CD14-positive monocyte (primary cell): Measurements from ENCODE around the gene MTCH2. TPM values are rescaled to one million over a fixed set of nuclear protein-coding genes. Genes with fewer than 3 reads are reported as not detected.

Experiments
- DNase-seq, 3 donors: peaks; one replicate each; pipeline ENCODE4 v3.0.0-alpha.2; 2011 to 2022
- H2AFZ ChIP-seq: 2 replicates; pipeline ENCODE4 v1.6.0; 2012; ENCODE audit warnings: mild to moderate bottlenecking, low read depth, low read length, inconsistent platforms; ENCODE audit not compliant: insufficient read depth, poor library complexity, severe bottlenecking
- H3K27ac ChIP-seq, 2 donors: 1 replicate in 1 of 2; 2 replicates in 1 of 2; pipeline ENCODE4 v1.5.1; 2012 to 2013; ENCODE audit warnings: low read length in 2 of 2, control low read depth in 1 of 2, inconsistent platforms in 1 of 2, low read depth in 1 of 2, mild to moderate bottlenecking in 1 of 2
- H3K27me3 ChIP-seq, 2 donors: one replicate each; pipeline versions ENCODE4 v1.6.0 to v1.6.1; 2011 to 2013; ENCODE audit warnings: low read length in 2 of 2; ENCODE audit not compliant: control insufficient read depth in 2 of 2, insufficient read depth in 2 of 2
- H3K36me3 ChIP-seq, 2 donors: replicated peaks in 1 of 2; 1 replicate in 1 of 2; 2 replicates in 1 of 2; pipeline versions ENCODE4 v1.5.1 to v1.6.1; 2012 to 2013; ENCODE audit warnings: low read length in 2 of 2, control low read depth in 1 of 2, inconsistent platforms in 1 of 2, mild to moderate bottlenecking in 1 of 2; ENCODE audit not compliant: insufficient read depth in 2 of 2, control insufficient read depth in 1 of 2
- H3K4me1 ChIP-seq, 2 donors: 1 replicate in 1 of 2; 2 replicates in 1 of 2; pipeline versions ENCODE4 v1.5.1 to v1.6.1; 2012 to 2013; ENCODE audit warnings: low read length in 2 of 2, control low read depth in 1 of 2, inconsistent platforms in 1 of 2, mild to moderate bottlenecking in 1 of 2, moderate library complexity in 1 of 2; ENCODE audit not compliant: insufficient read depth in 2 of 2, control insufficient read depth in 1 of 2
- H3K4me2 ChIP-seq: replicated peaks from 2 replicates; pipeline ENCODE3; 2012; ENCODE audit warnings: low read length, moderate library complexity, mild to moderate bottlenecking; ENCODE audit not compliant: poor library complexity, severe bottlenecking; ENCODE audit errors: extremely low read depth
- H3K4me3 ChIP-seq, 3 experiments: fragments of 200-600 bp in 1 of 3; sonication (generic) in 1 of 3; replicated peaks in 1 of 3; 1 replicate in 2 of 3; 2 replicates in 1 of 3; pipeline ENCODE4 v1.5.1; 2011 to 2013; ENCODE audit warnings: low read length in 3 of 3, mild to moderate bottlenecking in 3 of 3, control low read depth in 2 of 3, low read depth in 2 of 3, inconsistent platforms in 1 of 3, moderate library complexity in 1 of 3
- H3K79me2 ChIP-seq: 2 replicates; pipeline ENCODE4 v1.6.0; 2012; ENCODE audit warnings: mild to moderate bottlenecking, control low read depth, inconsistent platforms, low read length, moderate library complexity; ENCODE audit not compliant: insufficient read depth
- H3K9ac ChIP-seq: 2 replicates; pipeline ENCODE4 v1.6.0; 2017; ENCODE audit warnings: low read length, mild to moderate bottlenecking; ENCODE audit not compliant: insufficient read depth, poor library complexity, severe bottlenecking
- H3K9me3 ChIP-seq, 2 donors: replicated peaks in 1 of 2; 1 replicate in 1 of 2; 2 replicates in 1 of 2; pipeline versions ENCODE4 v1.5.1 to v1.6.1; 2012 to 2013; ENCODE audit warnings: low read length in 2 of 2, control low read depth in 1 of 2; ENCODE audit not compliant: control insufficient read depth in 1 of 2, insufficient read depth in 1 of 2
- H4K20me1 ChIP-seq: 2 replicates; pipeline ENCODE4 v1.6.0; 2012; ENCODE audit warnings: mild to moderate bottlenecking, low read length, control low read depth, moderate library complexity; ENCODE audit not compliant: insufficient read depth
- H3K27ac Mint-ChIP-seq, 7 donors: one replicate each; pipeline ENCODE4 v1.8.0; 2020; ENCODE audit warnings: mild to moderate bottlenecking in 7 of 7, mixed read lengths in 7 of 7, moderate library complexity in 6 of 7, inconsistent platforms in 2 of 7
- H3K27me3 Mint-ChIP-seq, 3 donors: one replicate each; pipeline ENCODE4 v1.8.0; 2021 to 2022; ENCODE audit warnings: low read depth in 3 of 3, mild to moderate bottlenecking in 3 of 3, mixed read lengths in 3 of 3, moderate library complexity in 3 of 3, inconsistent platforms in 1 of 3
- H3K36me3 Mint-ChIP-seq, 2 donors: one replicate each; pipeline ENCODE4 v1.8.0; 2020; ENCODE audit warnings: mixed read lengths in 2 of 2, inconsistent platforms in 1 of 2, mild to moderate bottlenecking in 1 of 2
- H3K4me1 Mint-ChIP-seq: one replicate; pipeline ENCODE4 v1.8.0; 2020; ENCODE audit warnings: mild to moderate bottlenecking, mixed read lengths
- H3K4me3 Mint-ChIP-seq, 2 donors: one replicate each; pipeline ENCODE4 v1.8.0; 2020; ENCODE audit warnings: mild to moderate bottlenecking in 2 of 2, mixed read lengths in 2 of 2, moderate library complexity in 1 of 2
- H3K9me3 Mint-ChIP-seq, 7 donors: one replicate each; pipeline ENCODE4 v1.8.0; 2020 to 2022; ENCODE audit warnings: mixed read lengths in 7 of 7, mild to moderate bottlenecking in 6 of 7, moderate library complexity in 6 of 7, inconsistent platforms in 2 of 7
- WGBS: methylation state at CpG from one replicate; pipeline ENCODE4 v1.1.5; 2013; ENCODE audit warnings: missing lambda C conversion rate; ENCODE audit not compliant: insufficient coverage; 5-methylcytosine and 5-hydroxymethylcytosine counted together
- intact Hi-C, 2 donors: fragments of 100-400 bp; cut with micrococcal nuclease; formaldehyde crosslinking; loops; one replicate each; pipeline versions ENCODE4 v1.15.0 to v1.15.1; 2023
- polyA plus RNA-seq, 3 donors: library from polyadenylated mRNA; depleted of rRNA in 1 of 3; unstranded in 2 of 3; stranded (reverse) in 1 of 3; fragments of 300-500 nt in 2 of 3; fragments of >200 nt in 1 of 3; fragmentation: Illumina TruSeq in 2 of 3; gene quantifications; 1 replicate in 2 of 3; 2 replicates in 1 of 3; pipeline ENCODE4 v1.2.3, GENCODE V29; 2012 to 2021
- TF ChIP-seq, protein P1 (sequence below): fragments of 200-600 bp; IDR thresholded peaks from one replicate; pipeline ENCODE4 v1.8.0; 2022; ENCODE audit warnings: antibody characterized with exemption, mild to moderate bottlenecking

The MTCH2 gene
- polyA plus RNA-seq, 3 donors = 31.7 to 116 (median 98.0) TPM

DNA sequence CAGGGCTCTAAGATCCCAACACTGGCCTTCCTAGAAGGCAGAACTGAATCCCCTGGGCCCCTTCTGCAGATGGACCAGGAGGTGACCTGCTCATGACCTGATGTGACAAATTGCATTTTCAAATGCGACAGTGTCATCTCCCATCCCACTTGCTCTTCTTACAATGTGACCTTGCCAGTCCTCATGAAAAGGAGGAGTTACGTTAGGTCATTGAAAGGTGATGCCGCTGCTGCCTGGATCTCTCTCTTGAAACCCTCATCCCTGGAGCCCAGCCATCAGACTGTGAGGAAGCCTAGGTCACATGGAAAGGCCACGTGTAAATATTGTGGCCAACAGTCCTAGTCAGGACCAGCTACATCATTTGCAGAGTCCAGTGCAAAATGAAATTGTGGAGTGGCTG lies 42.5 kb downstream of the MTCH2 start:
- Histone ChIP-seq H3K9ac (no peak overlapping the region), H3K4me3 (no peak overlapping the region), H4K20me1 (no peaks in the 10 kb centered on the region), H3K9me3 (no peaks in the 10 kb centered on the region), H3K79me2 (no peaks in the 10 kb centered on the region), H3K4me2 (no peak overlapping the region), H3K36me3 (no peaks in the 10 kb centered on the region), H2AFZ (no peak overlapping the region), H3K27ac (no peak overlapping the region), H3K4me1 (no peaks in the 10 kb centered on the region), H3K27me3 (peaks cover 0 to 3% of the 10 kb centered on the region in 2 donors)
- H3K27me3 Mint-ChIP-seq = peaks cover 2 to 9% (median 6%) of the 10 kb centered on the region in 3 donors
- peak overlapping the region in 1 of 7 donors; percentile 13 for H3K27ac Mint-ChIP-seq
- no peak overlapping the region for H3K4me3 Mint-ChIP-seq
- peaks cover 0 to 1% (median 0%) of the 10 kb centered on the region in 7 donors for H3K9me3 Mint-ChIP-seq
- no peaks in the 10 kb centered on the region for H3K4me1 Mint-ChIP-seq
- DNase-seq = no peak
- no peaks in the 10 kb centered on the region for H3K36me3 Mint-ChIP-seq
- WGBS = 90% methylated on average over 3 of the region's 4 CpGs
- TF ChIP-seq, protein P1, sequence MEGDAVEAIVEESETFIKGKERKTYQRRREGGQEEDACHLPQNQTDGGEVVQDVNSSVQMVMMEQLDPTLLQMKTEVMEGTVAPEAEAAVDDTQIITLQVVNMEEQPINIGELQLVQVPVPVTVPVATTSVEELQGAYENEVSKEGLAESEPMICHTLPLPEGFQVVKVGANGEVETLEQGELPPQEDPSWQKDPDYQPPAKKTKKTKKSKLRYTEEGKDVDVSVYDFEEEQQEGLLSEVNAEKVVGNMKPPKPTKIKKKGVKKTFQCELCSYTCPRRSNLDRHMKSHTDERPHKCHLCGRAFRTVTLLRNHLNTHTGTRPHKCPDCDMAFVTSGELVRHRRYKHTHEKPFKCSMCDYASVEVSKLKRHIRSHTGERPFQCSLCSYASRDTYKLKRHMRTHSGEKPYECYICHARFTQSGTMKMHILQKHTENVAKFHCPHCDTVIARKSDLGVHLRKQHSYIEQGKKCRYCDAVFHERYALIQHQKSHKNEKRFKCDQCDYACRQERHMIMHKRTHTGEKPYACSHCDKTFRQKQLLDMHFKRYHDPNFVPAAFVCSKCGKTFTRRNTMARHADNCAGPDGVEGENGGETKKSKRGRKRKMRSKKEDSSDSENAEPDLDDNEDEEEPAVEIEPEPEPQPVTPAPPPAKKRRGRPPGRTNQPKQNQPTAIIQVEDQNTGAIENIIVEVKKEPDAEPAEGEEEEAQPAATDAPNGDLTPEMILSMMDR = no peak
- intact Hi-C loops = no loop called here

DNA sequence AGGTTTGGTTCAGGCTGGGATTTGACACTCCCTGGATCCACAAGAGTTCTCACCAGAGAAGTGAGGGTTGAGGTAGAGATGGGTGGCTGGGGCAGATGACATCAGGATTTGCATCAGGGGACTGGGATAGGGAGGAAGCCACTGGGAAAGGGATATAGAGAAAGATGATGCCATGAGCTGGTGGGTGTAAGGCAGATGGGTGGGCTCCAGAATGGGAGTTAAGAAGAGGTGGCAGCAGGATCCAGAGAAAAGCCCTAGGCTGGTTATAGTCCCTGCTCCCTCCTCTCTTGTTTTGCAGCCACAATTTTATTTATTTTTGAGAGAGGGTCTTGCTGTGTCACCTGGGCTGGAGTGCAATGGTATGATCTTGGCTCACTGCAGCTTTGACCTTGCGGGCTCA lies 46.4 kb downstream of the MTCH2 start:
- Mint-ChIP-seq H3K9me3 (peaks cover 0 to 12% (median 3%) of the 10 kb centered on the region in 7 donors), H3K4me1 (peaks cover 29% of the 10 kb centered on the region), H3K27ac (no peak overlapping the region), H3K4me3 (no peak overlapping the region), H3K27me3 (peaks cover 29 to 37% (median 30%) of the 10 kb centered on the region in 3 donors), H3K36me3 (peaks cover 0 to 9% of the 10 kb centered on the region in 2 donors)
- H3K36me3 ChIP-seq = no peaks in the 10 kb centered on the region
- no CpG with 5 or more reads among the region's 1 CpG for WGBS
- no peak overlapping the region for H2AFZ ChIP-seq
- no peaks in the 10 kb centered on the region for H3K79me2 ChIP-seq
- no peak overlapping the region for H3K27ac ChIP-seq
- no peaks in the 10 kb centered on the region for H4K20me1 ChIP-seq
- H3K9me3 ChIP-seq = peaks cover 0 to 6% of the 10 kb centered on the region in 2 donors
- peaks cover 16 to 29% of the 10 kb centered on the region in 2 donors for H3K27me3 ChIP-seq
- no peak overlapping the region for H3K4me3 ChIP-seq
- intact Hi-C loops = no loop called here
- TF ChIP-seq, protein P1 = no peak
- H3K4me2 ChIP-seq = no peak overlapping the region
- DNase-seq = no peak
- peaks cover 15 to 27% of the 10 kb centered on the region in 2 donors for H3K4me1 ChIP-seq
- no peak overlapping the region for H3K9ac ChIP-seq
